HCT116 (cell line): ENCODE data around the gene PHKG2.

Source experiments
- EZH2 ChIP-seq: fragments of 200-600 bp; sonication (generic); IDR thresholded peaks from 2 replicates; pipeline ENCODE4 v1.6.1; 2017; ENCODE audit warnings: antibody characterized with exemption, mixed run types
- EZH2phosphoT487 ChIP-seq: fragments of 200-600 bp; IDR thresholded peaks from 2 replicates; pipeline ENCODE4 v1.6.1; 2018; ENCODE audit warnings: antibody characterized with exemption, borderline replicate concordance
- FOSL1 ChIP-seq: IDR thresholded peaks from 2 replicates; pipeline ENCODE4 v1.6.1; 2012; ENCODE audit warnings: low read depth
- JUND ChIP-seq: IDR thresholded peaks from 2 replicates; pipeline ENCODE4 v1.6.1; 2012
- POLR2A ChIP-seq: IDR thresholded peaks from 2 replicates; pipeline ENCODE4 v1.7.0; 2011; ENCODE audit warnings: borderline replicate concordance; ENCODE audit not compliant: insufficient read depth, insufficient read length; ENCODE audit errors: extremely low read depth
- POLR2AphosphoS5 ChIP-seq: IDR thresholded peaks from 2 replicates; pipeline ENCODE4 v1.6.1; 2011; ENCODE audit warnings: mild to moderate bottlenecking, low read depth, low read length, moderate library complexity
- SP1 ChIP-seq: IDR thresholded peaks from 2 replicates; pipeline ENCODE4 v1.6.1; 2012; ENCODE audit warnings: low read depth
- TCF7L2 ChIP-seq: IDR thresholded peaks from 2 replicates; pipeline ENCODE4 v1.7.0; 2011; ENCODE audit warnings: borderline replicate concordance, inconsistent platforms; ENCODE audit not compliant: insufficient read depth, insufficient read length; ENCODE audit errors: extremely low read depth
- ZFX ChIP-seq: fragments of 450-650 bp; IDR thresholded peaks from 2 replicates; pipeline ENCODE4 v1.6.1; 2017
- TF ChIP-seq, protein P1 (sequence below), 3 experiments: fragments of 200-600 bp in 1 of 3; sonication (generic) in 1 of 3; IDR thresholded peaks in 2 of 3; conservative IDR thresholded peaks in 1 of 3; 2 replicates each; pipeline ENCODE4 v1.5.1; 2012 to 2017; ENCODE audit warnings: low read depth in 2 of 3, low read length in 2 of 3, antibody characterized with exemption in 1 of 3, borderline replicate concordance in 1 of 3, control low read depth in 1 of 3, mild to moderate bottlenecking in 1 of 3, mixed read lengths in 1 of 3, mixed run types in 1 of 3, moderate library complexity in 1 of 3; ENCODE audit not compliant: insufficient read depth in 1 of 3
- TF ChIP-seq, protein P2 (sequence below): IDR thresholded peaks from 2 replicates; pipeline ENCODE4 v1.6.1; 2012; ENCODE audit warnings: low read depth
- TF ChIP-seq, protein P3 (sequence below): IDR thresholded peaks from 2 replicates; pipeline ENCODE4 v1.6.1; 2012

DNA sequence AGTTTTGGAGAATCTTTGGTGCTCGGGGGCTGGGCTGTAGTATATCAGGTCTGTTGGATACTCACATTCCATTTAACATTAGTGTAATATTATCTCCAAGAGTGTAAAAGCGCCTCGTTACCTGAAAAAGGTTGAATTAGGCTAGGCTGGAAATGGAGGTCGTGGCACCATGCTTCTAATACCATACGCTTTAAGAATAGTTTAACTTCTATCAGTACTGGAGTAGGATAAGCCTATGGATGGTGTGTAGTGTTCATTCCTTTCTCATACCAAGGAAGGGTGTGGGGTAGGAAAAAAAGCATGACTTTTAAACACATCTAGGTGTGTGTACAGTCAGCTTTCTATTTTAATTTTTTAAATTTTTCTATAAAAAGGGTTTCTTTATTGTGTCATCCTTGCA, 47.3 kb upstream of the PHKG2 start:
- TF ChIP-seq POLR2AphosphoS5: no peak
- TF ChIP-seq, protein P1, sequence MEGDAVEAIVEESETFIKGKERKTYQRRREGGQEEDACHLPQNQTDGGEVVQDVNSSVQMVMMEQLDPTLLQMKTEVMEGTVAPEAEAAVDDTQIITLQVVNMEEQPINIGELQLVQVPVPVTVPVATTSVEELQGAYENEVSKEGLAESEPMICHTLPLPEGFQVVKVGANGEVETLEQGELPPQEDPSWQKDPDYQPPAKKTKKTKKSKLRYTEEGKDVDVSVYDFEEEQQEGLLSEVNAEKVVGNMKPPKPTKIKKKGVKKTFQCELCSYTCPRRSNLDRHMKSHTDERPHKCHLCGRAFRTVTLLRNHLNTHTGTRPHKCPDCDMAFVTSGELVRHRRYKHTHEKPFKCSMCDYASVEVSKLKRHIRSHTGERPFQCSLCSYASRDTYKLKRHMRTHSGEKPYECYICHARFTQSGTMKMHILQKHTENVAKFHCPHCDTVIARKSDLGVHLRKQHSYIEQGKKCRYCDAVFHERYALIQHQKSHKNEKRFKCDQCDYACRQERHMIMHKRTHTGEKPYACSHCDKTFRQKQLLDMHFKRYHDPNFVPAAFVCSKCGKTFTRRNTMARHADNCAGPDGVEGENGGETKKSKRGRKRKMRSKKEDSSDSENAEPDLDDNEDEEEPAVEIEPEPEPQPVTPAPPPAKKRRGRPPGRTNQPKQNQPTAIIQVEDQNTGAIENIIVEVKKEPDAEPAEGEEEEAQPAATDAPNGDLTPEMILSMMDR (IDR thresholded peaks at IDR 0.05 in 2 of 3, conservative IDR thresholded peaks at IDR 0.05 in 1 of 3; ENCODE audit: borderline replicate concordance in 1 of 3, insufficient read depth in 1 of 3, low read depth in 2 of 3, low read length in 2 of 3): no peak
- no peak for TF ChIP-seq POLR2A
- no peak for TF ChIP-seq SP1
- no peak for TF ChIP-seq EZH2phosphoT487
- TF ChIP-seq FOSL1: no peak
- TF ChIP-seq, protein P2, sequence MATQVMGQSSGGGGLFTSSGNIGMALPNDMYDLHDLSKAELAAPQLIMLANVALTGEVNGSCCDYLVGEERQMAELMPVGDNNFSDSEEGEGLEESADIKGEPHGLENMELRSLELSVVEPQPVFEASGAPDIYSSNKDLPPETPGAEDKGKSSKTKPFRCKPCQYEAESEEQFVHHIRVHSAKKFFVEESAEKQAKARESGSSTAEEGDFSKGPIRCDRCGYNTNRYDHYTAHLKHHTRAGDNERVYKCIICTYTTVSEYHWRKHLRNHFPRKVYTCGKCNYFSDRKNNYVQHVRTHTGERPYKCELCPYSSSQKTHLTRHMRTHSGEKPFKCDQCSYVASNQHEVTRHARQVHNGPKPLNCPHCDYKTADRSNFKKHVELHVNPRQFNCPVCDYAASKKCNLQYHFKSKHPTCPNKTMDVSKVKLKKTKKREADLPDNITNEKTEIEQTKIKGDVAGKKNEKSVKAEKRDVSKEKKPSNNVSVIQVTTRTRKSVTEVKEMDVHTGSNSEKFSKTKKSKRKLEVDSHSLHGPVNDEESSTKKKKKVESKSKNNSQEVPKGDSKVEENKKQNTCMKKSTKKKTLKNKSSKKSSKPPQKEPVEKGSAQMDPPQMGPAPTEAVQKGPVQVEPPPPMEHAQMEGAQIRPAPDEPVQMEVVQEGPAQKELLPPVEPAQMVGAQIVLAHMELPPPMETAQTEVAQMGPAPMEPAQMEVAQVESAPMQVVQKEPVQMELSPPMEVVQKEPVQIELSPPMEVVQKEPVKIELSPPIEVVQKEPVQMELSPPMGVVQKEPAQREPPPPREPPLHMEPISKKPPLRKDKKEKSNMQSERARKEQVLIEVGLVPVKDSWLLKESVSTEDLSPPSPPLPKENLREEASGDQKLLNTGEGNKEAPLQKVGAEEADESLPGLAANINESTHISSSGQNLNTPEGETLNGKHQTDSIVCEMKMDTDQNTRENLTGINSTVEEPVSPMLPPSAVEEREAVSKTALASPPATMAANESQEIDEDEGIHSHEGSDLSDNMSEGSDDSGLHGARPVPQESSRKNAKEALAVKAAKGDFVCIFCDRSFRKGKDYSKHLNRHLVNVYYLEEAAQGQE: no peak
- no peak for TF ChIP-seq ZFX
- no peak for TF ChIP-seq EZH2
- no peak for TF ChIP-seq TCF7L2
- TF ChIP-seq JUND: no peak
- TF ChIP-seq, protein P3, sequence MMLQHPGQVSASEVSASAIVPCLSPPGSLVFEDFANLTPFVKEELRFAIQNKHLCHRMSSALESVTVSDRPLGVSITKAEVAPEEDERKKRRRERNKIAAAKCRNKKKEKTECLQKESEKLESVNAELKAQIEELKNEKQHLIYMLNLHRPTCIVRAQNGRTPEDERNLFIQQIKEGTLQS: no peak
